ENCODE results near the gene ZFYVE28. TPM values are rescaled to one million over a fixed set of nuclear protein-coding genes. Genes with fewer than 3 reads are reported as not detected.

ZFYVE28 gene
- total and polyA plus RNA-seq, 10 of the 15 experiments (the other 5 are each of a cell fraction or from before 2014, with no cell fraction given): 0.06 to 1.9 (median 0.22) TPM; not detected in 1

DNA sequence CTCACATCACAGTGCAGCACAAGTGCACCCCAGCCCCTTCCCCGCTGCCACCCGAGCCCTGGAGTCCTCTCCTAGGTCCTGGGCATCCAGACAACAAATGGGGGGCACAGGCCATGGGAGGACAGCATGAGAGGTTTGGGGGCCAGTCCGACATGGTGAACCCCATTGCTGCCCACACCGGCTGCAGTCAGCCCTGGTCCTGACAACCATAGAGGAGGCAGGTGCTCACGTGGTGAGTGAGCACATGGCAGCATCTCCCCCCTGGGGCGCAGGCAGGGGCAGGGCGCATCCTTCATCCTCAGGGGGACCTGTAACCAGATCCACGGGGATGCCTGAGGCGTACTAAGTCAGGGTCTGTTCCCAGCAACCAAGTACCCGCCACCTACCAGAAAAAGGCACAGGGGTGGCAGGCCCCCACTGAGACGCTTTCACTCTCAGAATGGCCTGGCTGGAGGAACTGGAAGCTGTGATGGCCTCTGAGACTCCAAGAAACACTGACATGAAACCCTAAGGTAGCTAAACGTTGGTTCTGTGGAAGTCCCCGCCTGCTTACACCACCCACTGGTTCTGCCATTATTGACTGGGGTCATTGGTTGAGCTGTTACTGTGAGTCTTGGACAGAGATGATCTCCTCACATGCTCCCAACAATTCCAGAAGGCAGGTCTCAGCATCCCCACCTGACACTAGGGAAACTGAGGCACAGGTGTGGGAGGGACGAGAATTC is 6.5 kb downstream of the ZFYVE28 start (continued):
- TF ChIP-seq SUPT20H (IDR thresholded peaks at IDR 0.05; ENCODE audit: borderline replicate concordance, control insufficient read depth, low read depth, low read length) (no peak), ZNF217 (IDR thresholded peaks at IDR 0.05) (no peak), SREBF1 (IDR thresholded peaks at IDR 0.05; ENCODE audit: low read length) (no peak), TBL1XR1 (IDR thresholded peaks at IDR 0.05; ENCODE audit: low read depth, low read length) (no peak), TCF12 (IDR thresholded peaks at IDR 0.05; ENCODE audit: low read depth, low read length) (no peak), BHLHE40 (IDR thresholded peaks at IDR 0.05; ENCODE audit: borderline replicate concordance in 1 of 2, low read depth in 2 of 2, low read length in 1 of 2) (peak in 1 of 2 experiments; percentile 40; a peak in 1 of 4 replicates), HDAC6 (IDR thresholded peaks at IDR 0.05; ENCODE audit: unreplicated experiment) (no peak), YBX1 (IDR thresholded peaks at IDR 0.05) (no peak), PML (IDR thresholded peaks at IDR 0.05; ENCODE audit: low read length) (no peak), HDGF (IDR thresholded peaks at IDR 0.05) (no peak), EP300 (IDR thresholded peaks at IDR 0.05; ENCODE audit: borderline replicate concordance in 1 of 2, control insufficient read depth in 1 of 2, low read depth in 2 of 2, low read length in 2 of 2) (no peak; a peak in 1 of 4 replicates), ATF7 (IDR thresholded peaks at IDR 0.05; ENCODE audit: low read depth) (no peak; the same call in 1 of the 2 replicates), NFIC (IDR thresholded peaks at IDR 0.05; ENCODE audit: low read depth, low read length) (no peak), TCF3 (IDR thresholded peaks at IDR 0.05; ENCODE audit: borderline replicate concordance, insufficient read depth, low read depth, low read length) (no peak), NRF1 (conservative IDR thresholded peaks at IDR 0.05; ENCODE audit: low read depth, low read length) (no peak), LARP7 (IDR thresholded peaks at IDR 0.05) (peak; percentile 56; the same call in 1 of the 2 replicates), HDAC2 (IDR thresholded peaks at IDR 0.05) (no peak), DPF2 (IDR thresholded peaks at IDR 0.05) (peak; percentile 24), RB1 (IDR thresholded peaks at IDR 0.05; ENCODE audit: borderline replicate concordance) (no peak), BRCA1 (IDR thresholded peaks at IDR 0.05; ENCODE audit: low read depth, low read length) (no peak), SMAD1 (IDR thresholded peaks at IDR 0.05; ENCODE audit: low read depth, partially characterized antibody) (no peak), RFX5 (IDR thresholded peaks at IDR 0.05; ENCODE audit: low read depth, low read length) (no peak), RELA (IDR thresholded peaks at IDR 0.05; ENCODE audit: borderline replicate concordance, partially characterized antibody) (peak; percentile 64), CHD2 (IDR thresholded peaks at IDR 0.05; ENCODE audit: borderline replicate concordance, low read depth, low read length) (no peak), RAD21 (IDR thresholded peaks at IDR 0.05; ENCODE audit: insufficient read depth, low read depth, low read length) (no peak), NR2C2 (IDR thresholded peaks at IDR 0.05; ENCODE audit: borderline replicate concordance, control insufficient read depth, insufficient read length, low read depth) (no peak), JUNB (IDR thresholded peaks at IDR 0.05) (no peak), ESRRA (IDR thresholded peaks at IDR 0.05; ENCODE audit: low read length) (no peak)
- TF ChIP-seq, protein P1, sequence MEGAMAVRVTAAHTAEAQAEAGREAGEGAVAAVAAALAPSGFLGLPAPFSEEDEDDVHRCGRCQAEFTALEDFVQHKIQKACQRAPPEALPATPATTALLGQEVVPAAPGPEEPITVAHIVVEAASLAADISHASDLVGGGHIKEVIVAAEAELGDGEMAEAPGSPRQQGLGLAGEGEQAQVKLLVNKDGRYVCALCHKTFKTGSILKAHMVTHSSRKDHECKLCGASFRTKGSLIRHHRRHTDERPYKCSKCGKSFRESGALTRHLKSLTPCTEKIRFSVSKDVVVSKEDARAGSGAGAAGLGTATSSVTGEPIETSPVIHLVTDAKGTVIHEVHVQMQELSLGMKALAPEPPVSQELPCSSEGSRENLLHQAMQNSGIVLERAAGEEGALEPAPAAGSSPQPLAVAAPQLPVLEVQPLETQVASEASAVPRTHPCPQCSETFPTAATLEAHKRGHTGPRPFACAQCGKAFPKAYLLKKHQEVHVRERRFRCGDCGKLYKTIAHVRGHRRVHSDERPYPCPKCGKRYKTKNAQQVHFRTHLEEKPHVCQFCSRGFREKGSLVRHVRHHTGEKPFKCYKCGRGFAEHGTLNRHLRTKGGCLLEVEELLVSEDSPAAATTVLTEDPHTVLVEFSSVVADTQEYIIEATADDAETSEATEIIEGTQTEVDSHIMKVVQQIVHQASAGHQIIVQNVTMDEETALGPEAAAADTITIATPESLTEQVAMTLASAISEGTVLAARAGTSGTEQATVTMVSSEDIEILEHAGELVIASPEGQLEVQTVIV (IDR thresholded peaks at IDR 0.05; ENCODE audit: borderline replicate concordance, partially characterized antibody): no peak
- TF ChIP-seq, protein P2, sequence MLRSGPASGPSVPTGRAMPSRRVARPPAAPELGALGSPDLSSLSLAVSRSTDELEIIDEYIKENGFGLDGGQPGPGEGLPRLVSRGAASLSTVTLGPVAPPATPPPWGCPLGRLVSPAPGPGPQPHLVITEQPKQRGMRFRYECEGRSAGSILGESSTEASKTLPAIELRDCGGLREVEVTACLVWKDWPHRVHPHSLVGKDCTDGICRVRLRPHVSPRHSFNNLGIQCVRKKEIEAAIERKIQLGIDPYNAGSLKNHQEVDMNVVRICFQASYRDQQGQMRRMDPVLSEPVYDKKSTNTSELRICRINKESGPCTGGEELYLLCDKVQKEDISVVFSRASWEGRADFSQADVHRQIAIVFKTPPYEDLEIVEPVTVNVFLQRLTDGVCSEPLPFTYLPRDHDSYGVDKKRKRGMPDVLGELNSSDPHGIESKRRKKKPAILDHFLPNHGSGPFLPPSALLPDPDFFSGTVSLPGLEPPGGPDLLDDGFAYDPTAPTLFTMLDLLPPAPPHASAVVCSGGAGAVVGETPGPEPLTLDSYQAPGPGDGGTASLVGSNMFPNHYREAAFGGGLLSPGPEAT (IDR thresholded peaks at IDR 0.05; ENCODE audit: low read depth): peak; percentile 59

Measured in GM12878 (cell line).